CD4-positive, alpha-beta memory T cell (primary cell): Measurements from ENCODE around the gene GNPTAB. TPM values are rescaled to one million over a fixed set of nuclear protein-coding genes. Genes with fewer than 3 reads are reported as not detected.
"Not testable (repeated sequence)": the region's sequence is repeated elsewhere in the genome, so short reads cannot be mapped to it uniquely, and the experiment has no call there.

Experiments used
- CTCF ChIA-PET: fragments of 350-600 bp; sonication (Branson Sonifier 250); formaldehyde crosslinking; loops from one replicate; lab custom pipeline; 2021; ENCODE audit warnings: inconsistent platforms; ENCODE audit not compliant: partially characterized antibody; lab: Charles Lee
- POLR2A ChIA-PET: fragments of 350-600 bp; sonication (Branson Sonifier 250); formaldehyde crosslinking; loops from one replicate; lab custom pipeline; 2021; ENCODE audit not compliant: partially characterized antibody; lab: Charles Lee
- DNase-seq, 5 donors: peaks; one replicate each; pipeline versions ENCODE4 v3.0.0 to v3.0.0-alpha.2; 2020 to 2022; ENCODE audit warnings: mixed read lengths in 1 of 5
- H3K27ac ChIP-seq: one replicate; pipeline ENCODE4 v1.7.0; 2013; ENCODE audit warnings: low read depth, low read length
- H3K27me3 ChIP-seq: 2 replicates; pipeline ENCODE4 v1.7.0; 2013; ENCODE audit warnings: mild to moderate bottlenecking, low read length, moderate library complexity; ENCODE audit not compliant: insufficient read depth
- H3K36me3 ChIP-seq: 2 replicates; pipeline ENCODE4 v1.7.0; 2013; ENCODE audit warnings: mild to moderate bottlenecking, low read length, moderate library complexity; ENCODE audit not compliant: insufficient read depth
- H3K4me1 ChIP-seq: 2 replicates; pipeline ENCODE4 v1.7.0; 2013; ENCODE audit warnings: mild to moderate bottlenecking, low read length, moderate library complexity; ENCODE audit not compliant: insufficient read depth
- H3K4me3 ChIP-seq, 2 donors: one replicate each; pipeline ENCODE4 v1.7.0; 2013; ENCODE audit warnings: low read length in 2 of 2, mild to moderate bottlenecking in 1 of 2
- H3K9me3 ChIP-seq, 2 donors: one replicate each; pipeline ENCODE4 v1.7.0; 2013; ENCODE audit warnings: low read length in 2 of 2, control low read depth in 1 of 2; ENCODE audit not compliant: control insufficient read depth in 1 of 2
- H3K27ac Mint-ChIP-seq, 7 donors: one replicate each; pipeline ENCODE4 v1.8.0; 2020 to 2021; ENCODE audit warnings: mixed read lengths in 7 of 7, mild to moderate bottlenecking in 6 of 7, inconsistent platforms in 3 of 7, moderate library complexity in 3 of 7
- H3K27me3 Mint-ChIP-seq, 2 donors: one replicate each; pipeline ENCODE4 v1.8.0; 2020 to 2021; ENCODE audit warnings: mixed read lengths in 2 of 2
- H3K36me3 Mint-ChIP-seq, 2 donors: one replicate each; pipeline ENCODE4 v1.8.0; 2020 to 2021; ENCODE audit warnings: mixed read lengths in 2 of 2, inconsistent platforms in 1 of 2, mild to moderate bottlenecking in 1 of 2
- H3K4me1 Mint-ChIP-seq, 4 donors: one replicate each; pipeline ENCODE4 v1.8.0; 2020 to 2021; ENCODE audit warnings: mixed read lengths in 4 of 4, mild to moderate bottlenecking in 1 of 4
- H3K4me3 Mint-ChIP-seq, 8 donors: one replicate each; pipeline ENCODE4 v1.8.0; 2020 to 2021; ENCODE audit warnings: mixed read lengths in 8 of 8, mild to moderate bottlenecking in 7 of 8, moderate library complexity in 6 of 8, inconsistent platforms in 3 of 8
- H3K9me3 Mint-ChIP-seq, 8 donors: one replicate each; pipeline ENCODE4 v1.8.0; 2020 to 2021; ENCODE audit warnings: mixed read lengths in 8 of 8, mild to moderate bottlenecking in 5 of 8, inconsistent platforms in 3 of 8, moderate library complexity in 1 of 8
- intact Hi-C: fragments of 100-400 bp; cut with micrococcal nuclease; formaldehyde crosslinking; loops from one replicate; pipeline ENCODE4 v1.15.1; 2023
- polyA plus RNA-seq, 2 donors: library from polyadenylated mRNA; unstranded; fragments of 300-500 nt; fragmentation: Illumina TruSeq; gene quantifications; one replicate each; pipeline ENCODE4 v1.2.3, GENCODE V29; 2021
- total RNA-seq, 2 experiments: library from RNA; stranded (reverse); gene quantifications; one replicate each; pipeline ENCODE4 v1.2.3, GENCODE V29; 2021

GNPTAB gene
- total and polyA plus RNA-seq, 4 experiments from 2014 or later: 15.3 to 42.8 (median 34.1) TPM

- intact Hi-C loops: no loop called here
- H3K9me3 Mint-ChIP-seq: no peaks in the 10 kb centered on the region
- H3K4me1 ChIP-seq: peaks cover 53% of the 10 kb centered on the region
- ChIA-PET POLR2A (interaction anchor here (1.1 to 1.8 kb wide), 4 partner anchors 13 to 416 kb away, joined by 3 to 8 read pairs (median 5); no protein-coding TSS in a partner anchor), CTCF (interaction anchor here (1.3 to 6.9 kb wide), 6 partner anchors 11 to 52 kb away, joined by 5 to 70 read pairs (median 12); no protein-coding TSS in a partner anchor)
- H3K36me3 Mint-ChIP-seq: peaks cover 3 to 5% of the 10 kb centered on the region in 2 donors
- peak overlapping the region in 3 of 8 donors; percentile 26 to 47 (median 41) for H3K4me3 Mint-ChIP-seq
- H3K36me3 ChIP-seq: no peaks in the 10 kb centered on the region
- H3K27ac ChIP-seq: no peak overlapping the region
- no peaks in the 10 kb centered on the region for H3K27me3 Mint-ChIP-seq
- no peak overlapping the region for H3K4me3 ChIP-seq
- no peaks in the 10 kb centered on the region for H3K27me3 ChIP-seq
- peaks cover 42 to 76% (median 59%) of the 10 kb centered on the region in 4 donors for H3K4me1 Mint-ChIP-seq
- no peaks in the 10 kb centered on the region for H3K9me3 ChIP-seq
- peak overlapping the region; percentile 46 to 84 (median 72) for H3K27ac Mint-ChIP-seq
- DNase-seq: no peak
These were observed 5.9 kb downstream of the GNPTAB start for GRCh38 chr12:101824831-101825230.

GRCh38 chr12:101823891-101824290 lies 6.9 kb downstream of the GNPTAB start:
- Histone ChIP-seq H3K36me3 (no peaks in the 10 kb centered on the region), H3K27me3 (no peaks in the 10 kb centered on the region), H3K4me1 (peaks cover 44% of the 10 kb centered on the region), H3K9me3 (no peaks in the 10 kb centered on the region), H3K27ac (no peak overlapping the region), H3K4me3 (no peak overlapping the region)
- Mint-ChIP-seq H3K36me3 (peaks cover 3 to 10% of the 10 kb centered on the region in 2 donors), H3K27ac (peak overlapping the region; percentile 64 to 95 (median 81)), H3K9me3 (no peaks in the 10 kb centered on the region), H3K4me1 (peaks cover 38 to 71% (median 51%) of the 10 kb centered on the region in 4 donors), H3K4me3 (peak overlapping the region in 7 of 8 donors; percentile 26 to 82 (median 69)), H3K27me3 (no peaks in the 10 kb centered on the region)
- CTCF ChIA-PET: interaction anchor here (0.7 to 6.9 kb wide), 12 partner anchors 8 to 466 kb away, joined by 3 to 70 read pairs (median 5); no protein-coding TSS in a partner anchor
- intact Hi-C loops: no loop called here
- DNase-seq: peak; percentile 74 to 87 (median 80)
- POLR2A ChIA-PET: interaction anchor here (0.7 to 1.8 kb wide), 7 partner anchors 14 to 415 kb away, joined by 3 to 8 read pairs (median 3); partner anchors contain the start of gene DRAM1

- H3K4me3 ChIP-seq: no peak overlapping the region
- peaks cover 36% of the 10 kb centered on the region for H3K4me1 ChIP-seq
- peaks cover 36 to 62% (median 48%) of the 10 kb centered on the region in 4 donors for H3K4me1 Mint-ChIP-seq
- H3K27ac Mint-ChIP-seq: peak overlapping the region in 6 of 7 donors; percentile 2 to 85 (median 42)
- no peak for DNase-seq
- POLR2A ChIA-PET: interaction anchor here (0.8 to 0.9 kb wide), 2 partner anchors 29 to 54 kb away, joined by 3 read pairs; partner anchors contain the start of gene DRAM1
- CTCF ChIA-PET: interaction anchor here (1.3 to 6.9 kb wide), 7 partner anchors 8 to 63 kb away, joined by 3 to 70 read pairs (median 7); no protein-coding TSS in a partner anchor
- H3K27me3 Mint-ChIP-seq: no peaks in the 10 kb centered on the region
- peak overlapping the region in 1 of 8 donors; percentile 11 for H3K4me3 Mint-ChIP-seq
- H3K9me3 Mint-ChIP-seq: peaks cover 0 to under 1% (median 0%) of the 10 kb centered on the region in 8 donors
- peaks cover 3 to 11% of the 10 kb centered on the region in 2 donors for H3K36me3 Mint-ChIP-seq
- intact Hi-C loops: no loop called here
- H3K27me3 ChIP-seq: no peaks in the 10 kb centered on the region
- H3K27ac ChIP-seq: no peak overlapping the region
- no peaks in the 10 kb centered on the region for H3K9me3 ChIP-seq
- no peaks in the 10 kb centered on the region for H3K36me3 ChIP-seq
These were observed 7.7 kb downstream of the GNPTAB start for GRCh38 chr12:101823039-101823438.

- Mint-ChIP-seq H3K27me3 (no peaks in the 10 kb centered on the region), H3K27ac (peak overlapping the region in 1 of 7 donors; percentile 57), H3K36me3 (peaks cover 5 to 14% of the 10 kb centered on the region in 2 donors), H3K4me1 (peaks cover 27 to 37% (median 32%) of the 10 kb centered on the region in 4 donors), H3K4me3 (no peak overlapping the region), H3K9me3 (peaks cover 0 to 3% (median 0%) of the 10 kb centered on the region in 8 donors)
- H3K36me3 ChIP-seq: no peaks in the 10 kb centered on the region
- peaks cover 23% of the 10 kb centered on the region for H3K4me1 ChIP-seq
- H3K9me3 ChIP-seq: no peaks in the 10 kb centered on the region
- CTCF ChIA-PET: interaction anchor here (1.1 to 6.9 kb wide), 3 partner anchors 11 to 46 kb away, joined by 3 to 70 read pairs (median 5); partner anchors contain the start of gene GNPTAB
- POLR2A ChIA-PET: interaction anchor here (0.9 kb wide), 1 partner anchor 11 kb away, joined by 3 read pairs; the partner anchor contains the start of gene GNPTAB
- no peak overlapping the region for H3K27ac ChIP-seq
- no peak overlapping the region for H3K4me3 ChIP-seq
- H3K27me3 ChIP-seq: no peaks in the 10 kb centered on the region
- intact Hi-C loops: no loop called here
- DNase-seq: no peak
These were observed 11.3 kb downstream of the GNPTAB start for GRCh38 chr12:101819467-101819866.

- H3K27me3 ChIP-seq, DNase-seq, H3K27ac ChIP-seq, H3K36me3 ChIP-seq, H3K9me3 Mint-ChIP-seq, H3K27me3 Mint-ChIP-seq, H3K4me3 ChIP-seq, H3K4me3 Mint-ChIP-seq, H3K9me3 ChIP-seq, intact Hi-C loops, H3K27ac Mint-ChIP-seq, POLR2A ChIA-PET: not testable (repeated sequence)
- CTCF ChIA-PET: interaction anchor here (1.1 to 1.5 kb wide), 2 partner anchors 12 to 45 kb away, joined by 3 to 5 read pairs; partner anchors contain the start of gene GNPTAB
- peaks cover 16% of the 10 kb centered on the region for H3K4me1 ChIP-seq
- H3K36me3 Mint-ChIP-seq: peaks cover 3 to 14% of the 10 kb centered on the region in 2 donors
- peaks cover 22 to 32% (median 27%) of the 10 kb centered on the region in 4 donors for H3K4me1 Mint-ChIP-seq
These were observed 12.1 kb downstream of the GNPTAB start for GRCh38 chr12:101818689-101819088.

- no peak overlapping the region for H3K4me3 Mint-ChIP-seq
These were observed 17.6 kb downstream of the GNPTAB start for GRCh38 chr12:101813117-101813516.

GRCh38 chr12:101812716-101813115 lies 18.0 kb downstream of the GNPTAB start:
- Mint-ChIP-seq H3K4me1 (peaks cover 7 to 18% (median 14%) of the 10 kb centered on the region in 4 donors), H3K36me3 (peaks cover 1 to 11% of the 10 kb centered on the region in 2 donors)
- H3K27ac Mint-ChIP-seq, H3K4me3 ChIP-seq, intact Hi-C loops, H3K9me3 Mint-ChIP-seq, H3K27me3 Mint-ChIP-seq, H3K9me3 ChIP-seq, POLR2A ChIA-PET, H3K27me3 ChIP-seq, DNase-seq, H3K36me3 ChIP-seq, H3K4me3 Mint-ChIP-seq, H3K4me1 ChIP-seq, H3K27ac ChIP-seq: not testable (repeated sequence)
- CTCF ChIA-PET: interaction anchor here (1.1 to 1.3 kb wide), 2 partner anchors 19 to 23 kb away, joined by 3 to 4 read pairs; no protein-coding TSS in a partner anchor

More at GRCh38 chr12:101813117-101813516, 17.6 kb downstream of the GNPTAB start:
- ChIA-PET CTCF (interaction anchor here (1.3 kb wide), 1 partner anchor 19 kb away, joined by 4 read pairs; no protein-coding TSS in a partner anchor), POLR2A (no interaction called here)
- Histone ChIP-seq H3K4me1 (no peaks in the 10 kb centered on the region), H3K27ac (no peak overlapping the region), H3K4me3 (no peak overlapping the region), H3K27me3 (no peaks in the 10 kb centered on the region), H3K9me3 (no peaks in the 10 kb centered on the region), H3K36me3 (no peaks in the 10 kb centered on the region)
- Mint-ChIP-seq H3K27me3 (no peaks in the 10 kb centered on the region), H3K4me1 (peaks cover 3 to 16% (median 15%) of the 10 kb centered on the region in 4 donors), H3K27ac (no peak overlapping the region), H3K9me3 (peaks cover 0 to 2% (median 0%) of the 10 kb centered on the region in 8 donors), H3K36me3 (peaks cover 4 to 11% of the 10 kb centered on the region in 2 donors)
- DNase-seq: no peak
- intact Hi-C loops: no loop called here
